ENCODE results near the gene NTM. TPM values are rescaled to one million over a fixed set of nuclear protein-coding genes. Genes with fewer than 3 reads are reported as not detected.
"Not testable (repeated sequence)": the region's sequence is repeated elsewhere in the genome, so short reads cannot be mapped to it uniquely, and the experiment has no call there.

The NTM gene
- total RNA-seq, 1 donor from 2014 or later: 92.1 TPM

DNA sequence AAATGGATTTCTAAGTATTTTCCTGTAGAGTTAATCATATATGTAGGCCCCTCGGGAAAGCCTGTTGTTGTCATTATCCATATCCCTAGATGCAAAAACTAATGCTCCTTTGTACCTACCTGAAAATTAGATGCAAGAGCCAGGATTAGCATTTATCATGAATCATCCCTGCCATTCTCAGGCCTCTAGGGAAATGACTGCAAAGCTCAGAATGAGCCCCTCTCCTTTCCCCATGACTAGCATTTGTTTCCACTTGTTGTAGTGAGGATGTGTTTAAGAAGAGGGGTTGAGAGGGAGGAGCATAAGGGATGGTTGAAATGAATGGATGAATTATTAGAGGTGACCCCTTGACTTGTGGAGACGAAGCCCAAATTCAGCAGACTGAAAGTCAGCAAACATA is 537.9 kb downstream of the NTM start:
- Mint-ChIP-seq H3K9me3 (ENCODE audit: low read depth) (no peaks in the 10 kb centered on the region), H3K4me1 (ENCODE audit: low read depth) (peaks cover 58% of the 10 kb centered on the region), H3K36me3 (ENCODE audit: low read depth) (no peaks in the 10 kb centered on the region), H3K27ac (ENCODE audit: unreplicated experiment) (no peak overlapping the region), H3K4me3 (ENCODE audit: unreplicated experiment) (no peak overlapping the region), H3K27me3 (ENCODE audit: low read depth) (no peaks in the 10 kb centered on the region)
- TF ChIP-seq, protein P1, sequence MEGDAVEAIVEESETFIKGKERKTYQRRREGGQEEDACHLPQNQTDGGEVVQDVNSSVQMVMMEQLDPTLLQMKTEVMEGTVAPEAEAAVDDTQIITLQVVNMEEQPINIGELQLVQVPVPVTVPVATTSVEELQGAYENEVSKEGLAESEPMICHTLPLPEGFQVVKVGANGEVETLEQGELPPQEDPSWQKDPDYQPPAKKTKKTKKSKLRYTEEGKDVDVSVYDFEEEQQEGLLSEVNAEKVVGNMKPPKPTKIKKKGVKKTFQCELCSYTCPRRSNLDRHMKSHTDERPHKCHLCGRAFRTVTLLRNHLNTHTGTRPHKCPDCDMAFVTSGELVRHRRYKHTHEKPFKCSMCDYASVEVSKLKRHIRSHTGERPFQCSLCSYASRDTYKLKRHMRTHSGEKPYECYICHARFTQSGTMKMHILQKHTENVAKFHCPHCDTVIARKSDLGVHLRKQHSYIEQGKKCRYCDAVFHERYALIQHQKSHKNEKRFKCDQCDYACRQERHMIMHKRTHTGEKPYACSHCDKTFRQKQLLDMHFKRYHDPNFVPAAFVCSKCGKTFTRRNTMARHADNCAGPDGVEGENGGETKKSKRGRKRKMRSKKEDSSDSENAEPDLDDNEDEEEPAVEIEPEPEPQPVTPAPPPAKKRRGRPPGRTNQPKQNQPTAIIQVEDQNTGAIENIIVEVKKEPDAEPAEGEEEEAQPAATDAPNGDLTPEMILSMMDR (IDR thresholded peaks at IDR 0.05): no peak
- no peak for DNase-seq (ENCODE audit: low spot score)

DNA sequence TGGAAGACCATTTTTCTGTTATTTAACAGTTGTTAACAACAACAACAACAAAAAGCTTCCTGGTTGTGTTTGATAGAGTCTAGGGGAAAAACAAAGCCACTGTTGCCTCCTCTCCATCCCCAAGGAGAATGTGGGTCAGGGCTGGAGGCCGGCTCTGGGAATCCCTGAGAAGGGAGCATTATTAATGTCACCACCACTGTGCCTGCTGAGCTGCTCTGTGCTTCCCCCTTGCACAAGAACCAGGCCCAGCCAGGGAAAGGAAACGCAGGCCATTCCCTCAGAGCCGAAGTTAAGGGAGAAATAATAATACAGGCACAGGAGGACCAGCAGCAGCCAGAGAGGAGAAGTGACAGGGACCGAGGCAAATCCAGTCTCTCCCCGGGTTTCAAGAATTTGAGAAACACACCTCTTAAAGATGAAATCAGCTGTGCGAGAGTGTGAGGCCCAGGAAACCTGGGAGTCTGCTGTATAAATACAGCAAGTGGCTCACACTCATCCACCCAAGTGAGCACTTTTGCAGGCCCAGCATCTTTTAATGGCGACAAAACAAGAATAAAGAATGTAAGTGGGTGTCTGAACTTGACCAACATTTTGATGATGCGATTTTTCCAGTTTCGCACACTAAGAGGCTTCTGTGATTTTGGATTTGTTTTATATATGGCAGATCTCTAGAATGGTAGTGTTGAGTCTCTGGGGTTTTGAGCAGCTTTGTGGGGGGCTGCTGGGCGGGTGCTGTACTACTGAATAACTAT is 539.2 kb downstream of the NTM start:
- Mint-ChIP-seq H3K4me3 (ENCODE audit: unreplicated experiment) (peak overlapping the region; percentile 65), H3K4me1 (ENCODE audit: low read depth) (peaks cover 69% of the 10 kb centered on the region), H3K27ac (ENCODE audit: unreplicated experiment) (peak overlapping the region; percentile 55), H3K27me3 (ENCODE audit: low read depth) (no peaks in the 10 kb centered on the region), H3K36me3 (ENCODE audit: low read depth) (no peaks in the 10 kb centered on the region), H3K9me3 (ENCODE audit: low read depth) (no peaks in the 10 kb centered on the region)
- DNase-seq (ENCODE audit: low spot score): no peak
- TF ChIP-seq, protein P1 (IDR thresholded peaks at IDR 0.05): no peak

DNA sequence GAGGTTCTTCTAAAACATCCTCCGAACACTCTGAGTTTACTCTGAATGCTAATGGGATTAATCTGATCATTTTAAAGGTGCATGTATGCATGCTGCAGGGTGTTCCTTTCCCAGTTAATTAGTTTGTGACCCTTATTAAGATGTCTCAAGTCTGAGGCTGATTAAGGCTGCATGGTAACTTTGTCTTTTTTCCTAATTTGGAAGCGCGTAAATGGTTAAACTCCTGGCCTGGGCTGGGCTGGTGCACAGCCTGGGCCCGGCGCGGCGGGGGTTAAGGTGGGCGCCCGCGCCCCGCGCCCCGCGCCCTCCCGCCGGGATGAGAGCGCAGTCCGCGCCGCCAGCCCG is 539.7 kb downstream of the NTM start:
- no peak for DNase-seq (ENCODE audit: low spot score)
- Mint-ChIP-seq H3K27me3 (ENCODE audit: low read depth) (no peaks in the 10 kb centered on the region), H3K36me3 (ENCODE audit: low read depth) (no peaks in the 10 kb centered on the region), H3K4me3 (ENCODE audit: unreplicated experiment) (peak overlapping the region; percentile 65), H3K27ac (ENCODE audit: unreplicated experiment) (peak overlapping the region; percentile 55), H3K9me3 (ENCODE audit: low read depth) (no peaks in the 10 kb centered on the region), H3K4me1 (ENCODE audit: low read depth) (peaks cover 70% of the 10 kb centered on the region)
- TF ChIP-seq, protein P1 (IDR thresholded peaks at IDR 0.05): no peak

DNA sequence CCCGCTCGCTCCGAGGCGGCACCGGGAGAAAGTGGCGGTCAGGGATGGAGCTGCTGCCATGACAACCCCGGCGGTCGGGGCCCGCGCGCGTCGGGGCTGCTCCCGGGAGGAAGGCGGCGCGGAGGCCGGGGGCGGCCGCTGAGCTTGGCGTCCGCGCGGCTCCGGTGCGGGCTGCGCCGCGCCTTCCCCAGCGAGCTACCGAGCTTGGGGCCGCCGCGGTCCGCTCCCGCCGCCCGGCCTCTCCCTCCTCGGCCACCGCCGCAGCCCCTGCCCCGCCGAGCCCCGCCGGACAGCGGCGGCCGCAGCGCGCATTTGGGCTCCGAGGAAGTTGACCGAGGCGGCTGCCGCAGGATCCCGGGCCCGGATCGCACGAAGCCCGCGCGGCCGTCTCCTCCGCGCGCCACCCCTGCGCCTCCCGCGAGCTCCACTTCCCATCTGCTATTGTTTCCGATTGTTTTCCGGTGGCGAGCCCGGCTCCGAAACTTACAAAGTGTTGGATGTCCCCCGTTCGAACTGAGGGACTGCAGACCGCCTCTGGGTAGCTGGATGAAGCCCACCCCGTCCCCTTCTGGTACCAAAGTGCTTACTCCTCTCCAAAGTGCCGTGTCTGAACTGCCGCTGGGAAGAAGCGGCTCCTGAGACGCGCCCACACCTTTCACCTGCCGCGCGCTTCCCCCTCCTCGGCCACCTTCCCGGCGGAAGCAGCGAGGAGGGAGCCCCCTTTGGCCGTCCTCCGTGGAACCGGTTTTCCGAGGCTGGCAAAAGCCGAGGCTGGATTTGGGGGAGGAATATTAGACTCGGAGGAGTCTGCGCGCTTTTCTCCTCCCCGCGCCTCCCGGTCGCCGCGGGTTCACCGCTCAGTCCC is 540.3 kb downstream of the NTM start:
- no peaks in the 10 kb centered on the region for H3K36me3 Mint-ChIP-seq (ENCODE audit: low read depth)
- H3K27me3 Mint-ChIP-seq (ENCODE audit: low read depth): no peaks in the 10 kb centered on the region
- TF ChIP-seq, protein P1 (IDR thresholded peaks at IDR 0.05): no peak
- DNase-seq (ENCODE audit: low spot score): no peak
- no peaks in the 10 kb centered on the region for H3K9me3 Mint-ChIP-seq (ENCODE audit: low read depth)
- H3K4me3 Mint-ChIP-seq (ENCODE audit: unreplicated experiment): peak overlapping the region; percentile 91
- peak overlapping the region; percentile 78 for H3K27ac Mint-ChIP-seq (ENCODE audit: unreplicated experiment)
- H3K4me1 Mint-ChIP-seq (ENCODE audit: low read depth): peaks cover 69% of the 10 kb centered on the region

DNA sequence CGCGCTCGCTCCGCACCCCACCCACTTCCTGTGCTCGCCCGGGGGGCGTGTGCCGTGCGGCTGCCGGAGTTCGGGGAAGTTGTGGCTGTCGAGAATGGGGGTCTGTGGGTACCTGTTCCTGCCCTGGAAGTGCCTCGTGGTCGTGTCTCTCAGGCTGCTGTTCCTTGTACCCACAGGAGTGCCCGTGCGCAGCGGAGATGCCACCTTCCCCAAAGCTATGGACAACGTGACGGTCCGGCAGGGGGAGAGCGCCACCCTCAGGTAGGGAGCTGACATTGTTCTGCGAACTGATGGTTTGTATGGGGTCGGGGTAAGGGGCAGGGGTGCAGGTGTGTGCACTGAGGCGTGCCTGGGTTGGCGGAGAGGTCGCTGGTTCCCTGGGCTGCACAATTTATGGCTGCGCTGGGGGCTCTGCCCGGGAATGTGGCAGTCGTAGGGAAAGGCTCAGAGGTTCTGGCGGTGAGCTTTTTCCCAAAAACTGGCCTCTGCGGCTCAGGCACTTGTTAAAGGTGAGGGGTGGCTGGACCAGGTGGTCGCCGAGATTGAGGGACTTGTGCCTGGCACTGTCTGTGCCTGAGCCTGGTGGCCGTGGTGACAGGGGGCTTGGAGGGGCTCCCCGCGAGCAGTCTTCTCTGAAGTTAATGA is 541.1 kb downstream of the NTM start:
- peaks cover 73% of the 10 kb centered on the region for H3K4me1 Mint-ChIP-seq (ENCODE audit: low read depth)
- peak overlapping the region; percentile 78 for H3K27ac Mint-ChIP-seq (ENCODE audit: unreplicated experiment)
- peak overlapping the region; percentile 91 for H3K4me3 Mint-ChIP-seq (ENCODE audit: unreplicated experiment)
- H3K9me3 Mint-ChIP-seq (ENCODE audit: low read depth); H3K36me3 Mint-ChIP-seq (ENCODE audit: low read depth); H3K27me3 Mint-ChIP-seq (ENCODE audit: low read depth); DNase-seq (ENCODE audit: low spot score): not testable (repeated sequence)
- TF ChIP-seq, protein P1 (IDR thresholded peaks at IDR 0.05): peak; percentile 89
